Glutamatergic neuron (in vitro differentiated cells): ENCODE data around the gene LENG8. TPM values are rescaled to one million over a fixed set of nuclear protein-coding genes. Genes with fewer than 3 reads are reported as not detected.

Experiments used
- DNase-seq: peaks from one replicate; pipeline ENCODE4 v3.0.0; 2022
- H3K27ac Mint-ChIP-seq: one replicate; pipeline ENCODE4 v1.8.0; 2020; ENCODE audit warnings: mild to moderate bottlenecking, mixed read lengths, inconsistent platforms; ENCODE audit not compliant: unreplicated experiment
- H3K27me3 Mint-ChIP-seq: one replicate; pipeline ENCODE4 v1.8.0; 2020; ENCODE audit warnings: mild to moderate bottlenecking, moderate library complexity, mixed read lengths, inconsistent platforms; ENCODE audit not compliant: unreplicated experiment
- H3K36me3 Mint-ChIP-seq: one replicate; pipeline ENCODE4 v1.8.0; 2020; ENCODE audit warnings: mild to moderate bottlenecking, mixed read lengths, inconsistent platforms; ENCODE audit not compliant: unreplicated experiment
- H3K4me1 Mint-ChIP-seq: one replicate; pipeline ENCODE4 v1.8.0; 2020; ENCODE audit warnings: mild to moderate bottlenecking, low read depth, mixed read lengths, inconsistent platforms; ENCODE audit not compliant: unreplicated experiment
- H3K4me3 Mint-ChIP-seq: one replicate; pipeline ENCODE4 v1.8.0; 2020; ENCODE audit warnings: mild to moderate bottlenecking, mixed read lengths, inconsistent platforms; ENCODE audit not compliant: unreplicated experiment
- H3K9me3 Mint-ChIP-seq: one replicate; pipeline ENCODE4 v1.8.0; 2020; ENCODE audit warnings: mild to moderate bottlenecking, moderate library complexity, mixed read lengths, inconsistent platforms; ENCODE audit not compliant: unreplicated experiment
- CTCF ChIP-seq: fragments of 200-600 bp; sonication (generic); IDR thresholded peaks from one replicate; pipeline ENCODE4 v1.5.0; 2021; ENCODE audit not compliant: partially characterized antibody, unreplicated experiment
- total RNA-seq: library from RNA; stranded (reverse); fragmentation: NEBNext Ultra II Directional; extraction: Animal tissue kit (Norgen Biotek cat#: 25700); gene quantifications from one replicate; pipeline ENCODE4 v1.2.1, GENCODE V29; 2021; ENCODE audit not compliant: unreplicated experiment

LENG8 gene
- total RNA-seq, 1 donor from 2014 or later = 278 TPM

- Mint-ChIP-seq H3K9me3 (peaks cover 10% of the 10 kb centered on the region), H3K36me3 (peaks cover 7% of the 10 kb centered on the region), H3K27me3 (peaks cover 13% of the 10 kb centered on the region), H3K4me3 (no peak overlapping the region), H3K27ac (no peak overlapping the region), H3K4me1 (peaks cover 3% of the 10 kb centered on the region)
- TF ChIP-seq CTCF = no peak
- no peak for DNase-seq
Measured at GRCh38 chr19:54408456-54409026, 40.5 kb upstream of the LENG8 start.

- TF ChIP-seq CTCF = no peak
- peaks cover 13% of the 10 kb centered on the region for H3K36me3 Mint-ChIP-seq
- H3K27ac Mint-ChIP-seq = no peak overlapping the region
- H3K27me3 Mint-ChIP-seq = peaks cover 16% of the 10 kb centered on the region
- peaks cover 9% of the 10 kb centered on the region for H3K9me3 Mint-ChIP-seq
- DNase-seq = no peak
- peaks cover 3% of the 10 kb centered on the region for H3K4me1 Mint-ChIP-seq
- peak overlapping the region; percentile 59 for H3K4me3 Mint-ChIP-seq
Measured at GRCh38 chr19:54411033-54411432, 38.0 kb upstream of the LENG8 start.

GRCh38 chr19:54412877-54413276 lies 36.1 kb upstream of the LENG8 start:
- H3K27me3 Mint-ChIP-seq = peaks cover 16% of the 10 kb centered on the region

GRCh38 chr19:54414156-54414555 lies 34.8 kb upstream of the LENG8 start:
- peaks cover 19% of the 10 kb centered on the region for H3K36me3 Mint-ChIP-seq
- TF ChIP-seq CTCF = no peak
- no peak for DNase-seq
- peaks cover 14% of the 10 kb centered on the region for H3K27me3 Mint-ChIP-seq
- no peak overlapping the region for H3K4me3 Mint-ChIP-seq
- H3K4me1 Mint-ChIP-seq = peaks cover 16% of the 10 kb centered on the region
- peaks cover 14% of the 10 kb centered on the region for H3K9me3 Mint-ChIP-seq
- H3K27ac Mint-ChIP-seq = no peak overlapping the region

More at GRCh38 chr19:54412877-54413276, 36.1 kb upstream of the LENG8 start:
- peaks cover 13% of the 10 kb centered on the region for H3K9me3 Mint-ChIP-seq
- no peak for TF ChIP-seq CTCF
- no peak for DNase-seq
- H3K36me3 Mint-ChIP-seq = peaks cover 19% of the 10 kb centered on the region
- H3K4me1 Mint-ChIP-seq = peaks cover 11% of the 10 kb centered on the region
- no peak overlapping the region for H3K27ac Mint-ChIP-seq
- H3K4me3 Mint-ChIP-seq = no peak overlapping the region

GRCh38 chr19:54415208-54415900 lies 33.6 kb upstream of the LENG8 start, which contains the start of gene TTYH1:
Gene TTYH1 (plus strand): TSS chr19:54415464. CDS start chr19:54415553, 89 bp downstream.
- H3K27ac Mint-ChIP-seq = no peak within 1 kb of the TSS
- H3K36me3 Mint-ChIP-seq = peaks cover 19% of the 10 kb centered on the region
- H3K27me3 Mint-ChIP-seq = peaks cover 12% of the 10 kb centered on the region
- peaks cover 17% of the 10 kb centered on the region for H3K9me3 Mint-ChIP-seq
- H3K4me3 Mint-ChIP-seq = peak within 1 kb of the TSS; percentile 68
- H3K4me1 Mint-ChIP-seq = peaks cover 18% of the 10 kb centered on the region
- peak; percentile 97 for TF ChIP-seq CTCF
- DNase-seq = peak; percentile 77
